HepG2 (cell line): Measurements from ENCODE around the gene WNT7B. TPM values are rescaled to one million over a fixed set of nuclear protein-coding genes. Genes with fewer than 3 reads are reported as not detected.
A peak's percentile ranks its signal among the peaks of the same experiment; 100 is the strongest.

Source experiments
- ATAC-seq: fragments of 200-7000 bp; cut with Tn5 transposase; 3 replicates; pipeline ENCODE4 v1.9.1; 2020; ENCODE audit warnings: mild to moderate bottlenecking, moderate library complexity
- BruUV-seq: library from RNA; stranded (reverse); fragments of 400-500 nt; replicated peaks from 2 replicates; lab custom pipeline; 2021; lab: Mats Ljungman, UMichigan
- CTCF ChIA-PET: fragments of 300-600 bp; formaldehyde crosslinking; extraction: SDS; loops from one replicate; lab custom pipeline; 2021; ENCODE audit warnings: low total read pairs, inconsistent platforms, low intra/inter-chr PET ratio; lab: Yijun Ruan, JAX
- POLR2A ChIA-PET: fragments of 350-600 bp; sonication (Branson Sonifier 250); formaldehyde crosslinking; loops from one replicate; lab custom pipeline; 2020; ENCODE audit warnings: antibody characterized with exemption, inconsistent platforms; lab: Yijun Ruan, JAX
- DNase-seq: peaks from one replicate; pipeline ENCODE4 v3.0.0-alpha.2; 2015; ENCODE audit warnings: low spot score
- FAIRE-seq: peaks from 3 replicates; lab custom pipeline; 2011; peaks lifted over from hg19 to GRCh38; lab: Jason Lieb, UNC
- H2AFZ ChIP-seq: one replicate; pipeline ENCODE4 v1.6.1; 2011; ENCODE audit warnings: low read length, inconsistent platforms
- H3K27ac ChIP-seq: fragments of 300-600 bp; 3 replicates; pipeline ENCODE4 v1.8.0; 2011; ENCODE audit warnings: mixed run types, mild to moderate bottlenecking, mixed read lengths, low read length, inconsistent platforms; ENCODE audit not compliant: insufficient read depth; ENCODE audit errors: extremely low read length
- H3K27me3 ChIP-seq, 2 experiments: fragments of 200-600 bp in 1 of 2; 2 replicates in 1 of 2; 3 replicates in 1 of 2; pipeline versions ENCODE4 v1.6.0 to v1.8.0; 2011; ENCODE audit warnings: low read length in 2 of 2, mild to moderate bottlenecking in 2 of 2, moderate library complexity in 2 of 2, inconsistent platforms in 1 of 2; ENCODE audit not compliant: insufficient read depth in 2 of 2, control insufficient read depth in 1 of 2
- H3K36me3 ChIP-seq, 2 experiments: fragments of 200-600 bp in 1 of 2; replicated peaks in 1 of 2; 2 replicates in 1 of 2; 3 replicates in 1 of 2; pipeline versions ENCODE4 v1.5.1 to v1.8.0; 2011; ENCODE audit warnings: low read length in 2 of 2, inconsistent platforms in 1 of 2; ENCODE audit not compliant: insufficient read depth in 2 of 2, control insufficient read depth in 1 of 2
- H3K4me1 ChIP-seq: 2 replicates; pipeline ENCODE4 v1.5.1; 2012; ENCODE audit warnings: low read length, inconsistent platforms; ENCODE audit not compliant: insufficient read depth
- H3K4me2 ChIP-seq: 2 replicates; pipeline ENCODE4 v1.6.0; 2011; ENCODE audit warnings: low read depth, low read length, inconsistent platforms
- H3K4me3 ChIP-seq, 3 experiments: fragments of 200-600 bp in 1 of 3; sonication (generic), shearing (Covaris generic) in 1 of 3; replicated peaks in 1 of 3; 2 replicates each; pipeline ENCODE4 v1.5.1; 2011 to 2016; ENCODE audit warnings: low read length in 3 of 3, inconsistent platforms in 2 of 3, low read depth in 2 of 3, mild to moderate bottlenecking in 2 of 3, control low read depth in 1 of 3, mixed read lengths in 1 of 3; ENCODE audit not compliant: insufficient read depth in 1 of 3
- H3K79me2 ChIP-seq: one replicate; pipeline ENCODE4 v1.6.1; 2011; ENCODE audit warnings: low read length, inconsistent platforms; ENCODE audit not compliant: insufficient read depth
- H3K9ac ChIP-seq: 2 replicates; pipeline ENCODE4 v1.6.0; 2011; ENCODE audit warnings: mild to moderate bottlenecking, low read depth, low read length, inconsistent platforms; ENCODE audit not compliant: insufficient read depth
- H3K9me3 ChIP-seq: 2 replicates; pipeline ENCODE4 v1.5.1; 2012; ENCODE audit warnings: mild to moderate bottlenecking, low read length
- H4K20me1 ChIP-seq: 2 replicates; pipeline ENCODE4 v1.6.0; 2011; ENCODE audit warnings: inconsistent platforms, mild to moderate bottlenecking, low read length, moderate library complexity; ENCODE audit not compliant: insufficient read depth
- ELF1 ChIP-seq: sonication (generic); formaldehyde crosslinking; IDR thresholded peaks from 2 replicates; pipeline ENCODE4 v1.4.0; 2020; ENCODE audit warnings: missing genetic modification reagents
- HNRNPK ChIP-seq: fragments of 200-400 bp; formaldehyde crosslinking; IDR thresholded peaks from 2 replicates; pipeline ENCODE4 v1.6.1; 2018; ENCODE audit warnings: low read length, low read depth, moderate library complexity, mild to moderate bottlenecking; ENCODE audit not compliant: poor library complexity, severe bottlenecking
- NFIC ChIP-seq: IDR thresholded peaks from 2 replicates; pipeline ENCODE4 v1.6.1; 2012; ENCODE audit warnings: mild to moderate bottlenecking, low read length, inconsistent platforms
- WGBS: methylation state at CpG from one replicate; pipeline ENCODE4 v1.1.6; 2017; ENCODE audit warnings: low lambda C conversion rate; 5-methylcytosine and 5-hydroxymethylcytosine counted together
- in situ Hi-C: cut with HindIII; loops from 2 replicates; pipeline ENCODE4 v1.10.0; 2017; ENCODE audit warnings: low pct_unique_long_range_greater_than_20kb; ENCODE audit not compliant: extremely low pct_ligation_motif_present
- intact Hi-C: fragments of 100-400 bp; cut with micrococcal nuclease; formaldehyde crosslinking; loops from one replicate; pipeline ENCODE4 v1.10.0; 2022; ENCODE audit not compliant: unreplicated experiment
- polyA plus RNA-seq, 8 experiments: library from polyadenylated mRNA; depleted of rRNA in 3 of 8; stranded (reverse) in 7 of 8; unstranded in 1 of 8; fragments of >200 nt; fragmentation: Illumina TruSeq in 4 of 8; extraction: Trizol in 4 of 8; gene quantifications; 2 replicates each; pipeline versions ENCODE4 v1.2.1 to v1.2.3, GENCODE V29; 2011 to 2016; ENCODE audit warnings: low read depth in 4 of 8, missing spikeins in 1 of 8, mixed read lengths in 1 of 8; ENCODE audit not compliant: insufficient read depth in 1 of 8
- total RNA-seq, 5 experiments: library from RNA; depleted of rRNA; stranded (reverse); fragments of >200 nt; fragmentation: Illumina TruSeq; extraction: Trizol; gene quantifications; 2 replicates each; pipeline ENCODE4 v1.2.3, GENCODE V29; 2016; ENCODE audit warnings: low read depth in 1 of 5
- TF ChIP-seq, protein P1 (sequence below), 2 experiments: fragments of 450-650 bp in 1 of 2; sonication (generic) in 1 of 2; formaldehyde crosslinking; IDR thresholded peaks; 2 replicates each; pipeline versions ENCODE4 v1.5.0 to v1.8.0; 2020 to 2022; ENCODE audit warnings: mild to moderate bottlenecking in 1 of 2, missing genetic modification reagents in 1 of 2

Gene WNT7B
- total and polyA plus RNA-seq, 2 of the 13 experiments (the other 11 are each of a cell fraction or from before 2014, with no cell fraction given): 0.09 TPM; not detected in 1

GRCh38 chr22:45879552-45879949 is 97.4 kb downstream of the WNT7B start:
- H3K4me2 ChIP-seq: no peak overlapping the region
- DNase-seq (no peak), ATAC-seq (no peak), FAIRE-seq (no peak)
- WGBS: 50% methylated on average over 6 of the region's 6 CpGs
- no peak overlapping the region for H3K27ac ChIP-seq
- H3K27me3 ChIP-seq: peaks cover 19 to 78% of the 10 kb centered on the region in 2 experiments
- H2AFZ ChIP-seq: no peak overlapping the region
- no peak overlapping the region for H3K4me3 ChIP-seq
- ChIA-PET POLR2A (no interaction called here), CTCF (no interaction called here)
- no peaks in the 10 kb centered on the region for H3K9me3 ChIP-seq
- H3K79me2 ChIP-seq: no peaks in the 10 kb centered on the region
- H3K9ac ChIP-seq: no peak overlapping the region
- intact Hi-C loops (no loop called here), in situ Hi-C loops (no loop called here)
- no peaks in the 10 kb centered on the region for H3K36me3 ChIP-seq
- no peak for TF ChIP-seq NFIC
- TF ChIP-seq, protein P1, sequence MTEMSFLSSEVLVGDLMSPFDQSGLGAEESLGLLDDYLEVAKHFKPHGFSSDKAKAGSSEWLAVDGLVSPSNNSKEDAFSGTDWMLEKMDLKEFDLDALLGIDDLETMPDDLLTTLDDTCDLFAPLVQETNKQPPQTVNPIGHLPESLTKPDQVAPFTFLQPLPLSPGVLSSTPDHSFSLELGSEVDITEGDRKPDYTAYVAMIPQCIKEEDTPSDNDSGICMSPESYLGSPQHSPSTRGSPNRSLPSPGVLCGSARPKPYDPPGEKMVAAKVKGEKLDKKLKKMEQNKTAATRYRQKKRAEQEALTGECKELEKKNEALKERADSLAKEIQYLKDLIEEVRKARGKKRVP (CRISPR knock-in tag; IDR thresholded peaks at IDR 0.05): no peak
- 0 out of 2 replicates have a peak, but pooled peaks cover 8% of the 10 kb centered on the region for H3K4me1 ChIP-seq
- no TSS peak for BruUV-seq
- no peaks in the 10 kb centered on the region for H4K20me1 ChIP-seq

DNA sequence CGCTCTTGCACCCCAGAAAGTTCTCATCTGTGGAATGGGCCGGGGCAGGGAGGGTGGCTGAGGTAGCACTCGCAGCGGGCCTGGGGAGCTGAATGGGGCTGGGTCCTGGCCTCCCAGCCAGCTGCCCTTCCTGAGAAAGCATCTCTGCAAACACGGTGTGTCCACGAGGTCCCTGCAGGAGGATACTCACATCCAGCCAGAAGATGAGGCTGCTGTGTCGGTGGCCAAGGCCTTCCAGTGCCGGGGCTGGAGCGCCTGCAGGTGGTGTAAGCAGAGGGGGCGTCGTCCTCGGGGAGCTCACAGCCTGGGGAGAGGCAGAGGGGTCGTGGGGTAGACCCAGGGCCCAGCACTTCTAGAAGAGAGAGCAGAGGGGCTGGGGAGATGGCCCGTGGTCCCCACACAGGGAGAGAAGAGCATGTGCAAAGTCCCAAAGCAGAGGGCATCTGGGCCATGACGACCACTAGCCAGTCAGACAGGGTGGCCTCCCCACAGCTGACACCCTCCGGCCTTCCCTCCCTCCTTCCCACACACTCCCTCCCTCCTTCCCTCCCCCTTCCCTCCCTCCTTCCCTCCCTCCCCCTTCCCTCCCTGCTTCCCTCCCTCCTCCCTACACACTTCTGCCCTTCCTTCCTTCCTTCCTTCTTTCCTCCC is 97.9 kb downstream of the WNT7B start:
- ATAC-seq (no peak; the same call in 2 of the 3 replicates), FAIRE-seq (no peak), DNase-seq (no peak)
- 42% methylated on average over 1 of the region's 16 CpGs for WGBS
- CTCF ChIA-PET: no interaction called here
- in situ Hi-C loops (no loop called here), intact Hi-C loops (no loop called here)
- no TSS peak for BruUV-seq
- no peak overlapping the region for H3K27ac ChIP-seq
- no peaks in the 10 kb centered on the region for H3K79me2 ChIP-seq
- H3K9ac ChIP-seq: no peak overlapping the region
- TF ChIP-seq ELF1 (no peak), HNRNPK (peak; percentile 71)
- no peak overlapping the region for H3K4me2 ChIP-seq
- H2AFZ ChIP-seq: no peak overlapping the region
- 0 out of 2 replicates have a peak, but pooled peaks cover 8% of the 10 kb centered on the region for H3K4me1 ChIP-seq
- H3K4me3 ChIP-seq: no peak overlapping the region
- no peaks in the 10 kb centered on the region for H3K36me3 ChIP-seq
- H3K27me3 ChIP-seq: peaks cover 16 to 75% of the 10 kb centered on the region in 2 experiments
- no peaks in the 10 kb centered on the region for H3K9me3 ChIP-seq
- H4K20me1 ChIP-seq: no peaks in the 10 kb centered on the region
- POLR2A ChIA-PET: no interaction called here
